ENCODE measurements around the gene PDSS1.

The PDSS1 gene

DNA sequence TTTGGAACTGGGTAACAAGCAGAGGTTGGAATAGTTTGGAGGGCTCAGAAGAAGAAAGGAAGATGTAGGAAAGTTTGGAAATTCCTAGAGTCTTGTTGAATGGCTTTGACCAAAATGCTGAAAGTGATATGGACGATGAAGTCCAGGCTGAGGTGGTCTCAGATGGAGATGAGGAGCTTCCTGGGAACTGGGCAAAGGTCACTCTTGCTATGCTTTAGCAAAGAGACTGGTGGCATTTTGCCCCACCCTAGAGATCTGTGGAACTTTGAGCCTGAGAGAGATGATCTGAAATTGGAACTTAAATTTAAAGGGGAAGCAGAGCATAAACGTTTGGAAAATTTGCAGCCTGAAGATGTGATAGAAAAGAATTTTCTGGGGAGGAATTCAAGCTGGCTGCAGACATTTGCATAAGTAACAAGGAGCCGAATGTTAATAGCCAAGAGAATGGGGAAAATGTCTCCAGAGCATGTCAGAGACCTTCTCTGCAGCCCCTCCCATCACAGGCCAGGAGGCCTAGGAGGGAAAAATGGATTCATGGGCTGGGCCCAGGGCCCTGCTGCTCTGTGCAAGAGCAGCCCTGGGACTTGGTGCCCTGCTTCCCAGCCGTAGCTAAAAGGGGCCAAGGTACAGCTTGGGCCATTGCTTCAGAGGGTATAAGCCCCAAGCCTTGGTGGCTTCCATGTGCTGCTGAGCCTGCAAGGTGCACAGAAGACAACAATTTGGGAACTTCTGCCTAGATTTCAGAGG lies 3.6 kb downstream of the PDSS1 start:
- no peak for DNase-seq

DNA sequence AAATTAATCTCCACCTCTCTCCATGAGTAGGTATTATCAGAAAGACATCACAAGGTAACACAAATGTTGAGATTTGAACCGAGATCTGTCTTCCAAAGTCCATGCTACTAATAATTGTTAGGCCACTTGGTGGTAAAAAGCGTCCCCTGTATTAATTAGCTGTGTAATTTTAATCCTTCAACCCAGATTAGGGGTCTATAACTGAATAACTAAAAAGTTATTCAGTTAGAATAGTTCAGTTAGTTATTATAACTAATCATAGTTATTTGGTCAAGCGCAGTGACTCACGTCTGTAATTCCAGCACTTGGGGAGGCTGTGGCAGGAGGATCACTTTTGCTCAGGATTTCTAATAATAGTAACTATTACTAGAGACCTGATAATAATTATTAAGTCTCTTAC lies 5.6 kb downstream of the PDSS1 start:
- no peak for DNase-seq

DNA sequence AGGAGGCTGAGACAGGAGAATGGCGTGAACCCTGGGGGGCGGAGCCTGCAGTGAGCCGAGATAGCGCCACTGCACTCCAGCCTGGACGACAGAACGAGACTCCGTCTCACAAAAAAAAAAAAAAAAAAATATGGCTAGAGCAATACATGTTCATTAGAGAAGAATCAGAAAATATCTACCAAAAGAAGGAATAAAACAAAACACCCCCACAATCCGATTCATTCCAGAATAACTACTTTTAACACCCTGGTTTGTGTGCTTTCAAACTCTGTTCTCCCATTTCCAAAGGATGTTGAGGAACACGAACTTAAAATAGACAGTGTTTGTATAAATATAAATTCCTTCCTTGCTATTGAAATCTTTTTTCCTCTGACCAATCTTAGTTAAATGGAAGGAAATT lies 6.5 kb downstream of the PDSS1 start:
- no peak for DNase-seq

DNA sequence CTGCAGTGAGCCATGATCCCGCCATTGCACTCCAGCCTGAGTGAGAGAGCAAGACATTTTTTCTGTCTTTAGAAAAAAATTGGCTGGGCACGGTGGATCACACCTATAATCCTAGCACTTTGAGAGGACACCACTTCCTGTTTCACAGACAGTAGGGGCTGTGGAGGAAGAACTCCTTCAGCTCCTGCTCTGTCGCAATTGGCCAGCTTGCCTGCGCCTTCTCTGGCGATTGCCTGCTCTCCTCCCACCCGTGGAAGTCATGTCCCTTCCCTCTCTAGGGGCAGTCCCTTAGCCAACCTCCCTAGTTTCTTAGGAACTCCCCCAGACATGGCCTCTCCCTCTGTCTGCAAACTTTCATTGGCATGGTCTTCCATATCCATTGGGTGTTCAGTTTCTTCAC lies 8.7 kb downstream of the PDSS1 start:
- DNase-seq = no peak

DNA sequence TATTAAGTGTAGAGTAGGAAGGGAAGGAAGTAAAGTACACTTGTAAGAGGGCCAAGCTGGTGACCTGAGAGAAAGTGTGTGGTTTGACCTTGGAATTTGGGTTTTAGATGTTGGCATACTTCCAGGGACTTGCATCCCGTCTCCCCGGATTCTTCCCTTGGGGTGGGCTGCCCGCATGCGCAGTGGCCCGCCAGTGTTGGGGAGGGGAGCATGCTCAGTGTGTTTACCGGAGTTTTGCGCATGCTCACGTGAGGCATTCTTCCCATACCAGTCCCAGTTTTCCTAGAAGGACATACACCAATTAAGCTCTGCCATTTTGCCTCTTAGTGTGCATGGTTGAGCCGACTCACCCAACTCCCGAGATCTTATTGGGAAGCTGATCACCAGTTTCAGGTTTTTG lies 9.4 kb downstream of the PDSS1 start:
- no peak for DNase-seq

DNA sequence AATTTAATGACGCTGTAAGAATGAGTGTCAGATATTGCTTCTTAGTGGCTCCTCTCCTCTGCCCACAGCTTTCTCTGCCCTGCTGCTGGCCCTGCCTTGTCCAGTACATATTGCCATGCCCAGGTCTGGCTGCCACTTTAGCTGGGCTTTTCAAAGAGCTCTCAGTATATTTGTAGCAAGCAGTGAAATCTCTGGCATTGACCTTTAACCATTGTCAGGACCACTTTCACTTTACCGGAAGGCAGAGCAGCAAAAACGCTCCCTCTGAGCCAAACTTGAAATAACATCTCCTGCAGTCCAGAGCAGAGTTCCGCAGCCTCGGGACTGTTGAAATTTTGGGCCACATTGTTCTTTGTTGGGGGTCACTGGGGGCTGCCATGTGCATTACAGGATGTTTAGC lies 13.8 kb downstream of the PDSS1 start:
- DNase-seq = no peak

DNA sequence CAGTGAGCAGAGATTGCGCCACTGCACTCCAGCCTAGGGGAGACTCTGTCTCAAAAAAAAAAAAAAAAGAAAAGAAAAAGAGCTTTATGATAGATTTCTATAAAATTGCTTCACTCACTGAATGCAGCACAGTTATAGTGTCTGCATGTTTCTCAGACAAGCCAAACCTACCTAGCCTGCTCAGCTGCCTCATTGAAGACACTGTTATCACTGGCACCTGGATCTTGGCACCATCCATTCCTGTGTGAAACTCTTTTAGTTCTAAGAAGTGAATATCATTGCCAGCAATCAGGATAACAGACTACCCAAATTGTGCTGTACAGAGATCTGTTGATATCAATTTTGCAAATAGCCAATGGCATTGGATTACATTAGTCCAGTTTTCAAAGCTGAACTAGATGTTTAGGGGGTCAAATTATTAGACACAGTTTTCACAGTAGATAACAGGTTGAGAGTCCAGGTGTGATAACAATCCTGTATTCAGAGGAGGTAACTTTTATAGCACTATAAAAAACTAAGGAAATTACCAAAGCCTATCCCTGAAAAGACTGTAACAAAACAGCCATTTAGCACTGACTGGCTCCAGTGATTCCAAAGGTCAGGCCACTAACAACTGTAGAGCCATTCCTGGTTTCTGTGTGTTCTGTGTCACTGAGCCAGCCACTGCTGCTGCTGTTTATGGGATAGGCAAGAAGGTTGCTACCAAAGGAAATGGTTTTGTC lies 17.1 kb downstream of the PDSS1 start:
- no peak for DNase-seq

DNA sequence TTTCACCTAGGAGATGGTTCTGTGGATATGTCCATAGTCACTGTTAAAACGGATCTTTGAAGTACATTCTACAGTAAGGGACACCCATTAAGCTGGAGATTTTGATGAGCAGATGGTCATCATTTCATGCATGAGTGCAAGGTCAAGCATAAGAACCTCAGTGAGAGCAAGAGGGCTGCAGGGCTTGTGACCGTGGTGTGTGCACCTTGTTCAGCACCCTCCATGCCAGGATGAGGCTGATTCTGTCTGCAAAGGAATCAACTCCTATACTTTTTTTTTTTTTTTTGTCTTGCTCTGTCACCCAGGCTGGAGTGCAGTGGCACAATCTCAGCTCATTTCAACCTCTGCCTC lies 17.6 kb downstream of the PDSS1 start:
- DNase-seq = no peak

DNA sequence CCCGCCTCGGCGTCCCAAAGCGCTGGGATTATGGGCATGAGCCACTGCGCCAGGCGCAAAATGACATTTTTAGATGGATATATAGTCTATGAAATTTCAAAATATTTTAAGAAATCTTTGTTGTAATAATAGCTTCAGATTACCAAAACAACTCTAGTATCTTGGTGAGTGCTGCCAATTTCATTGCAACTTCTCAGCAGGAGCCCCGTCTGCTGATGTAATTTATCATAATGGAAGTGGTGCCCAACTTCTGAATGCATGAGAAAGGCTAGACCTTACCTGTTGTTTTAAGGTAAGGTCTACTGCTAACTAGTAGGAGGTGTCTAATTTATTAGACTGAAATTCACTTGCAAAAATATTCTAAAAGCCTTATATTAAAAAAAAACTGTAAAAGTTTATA lies 20.0 kb downstream of the PDSS1 start:
- DNase-seq = no peak

DNA sequence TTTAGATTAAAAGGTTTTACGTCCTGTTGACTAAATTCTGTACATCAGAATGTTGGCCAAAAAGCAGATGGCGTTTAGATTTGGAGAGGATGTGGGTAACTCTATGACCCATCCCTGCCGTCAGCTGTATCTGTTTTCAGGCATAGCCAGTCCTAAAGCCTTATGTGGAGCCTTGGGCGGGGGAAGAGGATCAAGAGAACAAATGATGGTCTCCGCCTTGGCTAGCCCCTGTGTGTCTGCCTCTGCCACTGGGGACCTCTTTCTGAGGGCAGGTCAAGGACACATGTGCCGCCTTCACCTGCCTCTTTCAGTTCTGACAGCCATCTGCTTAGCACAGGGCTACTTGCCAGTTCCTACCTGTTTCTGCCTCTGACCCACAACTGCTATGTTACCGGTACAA lies 24.1 kb downstream of the PDSS1 start:
- no peak for DNase-seq

DNA sequence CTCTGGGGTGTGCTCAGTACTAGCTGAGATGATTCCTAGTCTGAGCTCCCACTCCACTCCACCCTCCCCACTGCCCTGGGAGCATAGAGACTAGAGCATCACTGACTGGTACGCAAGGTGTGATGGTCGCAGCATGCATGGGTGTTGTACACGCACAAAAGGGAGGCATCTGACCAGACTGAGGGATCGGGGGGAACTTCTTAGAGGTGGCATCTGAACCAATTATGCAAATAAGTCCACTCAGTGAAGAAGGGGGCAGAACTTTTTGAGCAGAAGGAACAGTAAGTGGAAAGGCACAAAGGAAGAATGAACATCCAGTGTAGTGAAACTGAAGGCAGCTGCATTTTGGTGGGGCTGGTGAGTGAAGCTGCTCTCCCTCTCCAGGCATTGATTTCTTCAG lies 25.5 kb downstream of the PDSS1 start:
- DNase-seq = no peak

DNA sequence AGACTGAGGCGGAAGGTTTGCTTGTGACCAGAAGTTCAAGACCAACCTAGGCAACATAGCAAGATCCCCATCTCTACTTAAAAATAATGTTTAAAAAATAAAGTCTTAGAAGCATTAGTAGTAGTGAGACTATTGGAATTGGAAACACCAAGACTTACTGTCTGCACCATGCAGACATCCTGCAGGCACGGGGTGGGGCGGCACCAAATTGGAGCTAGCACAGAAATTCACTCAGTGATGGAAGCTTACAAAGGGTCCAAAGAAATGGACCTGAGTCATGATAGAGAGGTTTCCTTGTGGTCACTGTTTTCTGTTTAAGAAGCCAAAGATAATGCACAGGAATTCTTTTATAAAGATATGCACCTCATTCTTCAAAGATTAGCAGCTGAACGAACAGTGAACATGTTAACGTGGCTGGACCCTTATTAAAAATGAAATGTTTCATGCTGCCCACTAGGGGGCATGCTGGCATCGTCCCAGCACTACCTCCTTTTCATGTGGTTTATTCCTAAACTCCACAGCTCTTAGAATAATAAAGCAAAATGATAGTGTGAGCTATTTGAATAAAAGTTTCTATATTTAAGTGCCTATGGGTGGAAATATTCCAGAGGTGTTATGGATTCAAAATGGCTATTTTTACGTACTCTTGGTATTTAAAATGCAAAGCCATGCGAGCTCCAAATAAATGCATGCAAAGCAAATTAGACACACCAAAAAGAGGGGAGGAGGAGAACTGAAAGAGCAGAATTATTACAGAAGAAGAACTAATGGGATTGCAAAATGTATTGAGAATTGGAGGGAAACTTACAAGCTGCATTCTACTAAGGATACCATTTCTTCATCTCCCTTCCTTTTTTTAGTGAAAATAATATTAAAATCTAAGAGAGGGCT lies 28.6 kb downstream of the PDSS1 start:
- DNase-seq = no peak

DNA sequence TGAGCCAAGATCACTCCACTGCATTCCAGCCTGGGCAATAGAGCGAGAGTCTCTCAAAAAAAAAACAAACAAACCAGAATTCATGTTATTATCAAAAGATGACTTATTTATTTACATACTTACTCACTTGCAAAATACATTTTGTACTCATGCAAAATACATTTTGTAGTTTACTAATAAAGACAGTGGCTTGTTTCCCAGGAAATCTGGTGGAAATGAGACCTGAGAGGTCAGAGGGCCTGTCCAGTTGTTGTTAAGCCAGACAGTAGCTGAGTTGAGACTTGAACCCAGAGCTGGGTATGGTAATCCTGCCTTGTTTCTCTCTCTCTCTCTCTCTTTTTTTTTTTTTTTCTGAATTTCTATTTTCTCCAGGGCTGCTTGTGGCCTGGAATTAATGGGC lies 29.5 kb downstream of the PDSS1 start:
- DNase-seq = no peak

DNA sequence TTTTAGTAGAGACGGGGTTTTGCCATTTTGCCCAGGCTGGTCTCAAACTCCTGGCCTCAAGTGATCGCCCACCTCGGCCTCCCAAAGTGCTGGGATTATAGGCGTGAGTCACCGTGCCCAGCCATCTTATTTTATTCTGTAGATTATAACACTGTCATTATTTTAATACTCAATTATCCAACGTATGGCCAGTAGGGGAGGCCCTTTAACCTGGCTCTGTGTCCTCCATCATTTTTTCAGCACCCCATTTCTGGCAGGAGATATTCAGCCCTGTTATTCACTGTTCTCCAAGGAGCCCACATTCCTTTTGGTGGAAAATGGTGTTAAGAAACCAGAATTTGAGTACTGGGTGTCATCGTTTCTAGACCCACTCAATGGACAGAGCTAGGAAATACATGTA lies 31.5 kb downstream of the PDSS1 start:
- DNase-seq = no peak

DNA sequence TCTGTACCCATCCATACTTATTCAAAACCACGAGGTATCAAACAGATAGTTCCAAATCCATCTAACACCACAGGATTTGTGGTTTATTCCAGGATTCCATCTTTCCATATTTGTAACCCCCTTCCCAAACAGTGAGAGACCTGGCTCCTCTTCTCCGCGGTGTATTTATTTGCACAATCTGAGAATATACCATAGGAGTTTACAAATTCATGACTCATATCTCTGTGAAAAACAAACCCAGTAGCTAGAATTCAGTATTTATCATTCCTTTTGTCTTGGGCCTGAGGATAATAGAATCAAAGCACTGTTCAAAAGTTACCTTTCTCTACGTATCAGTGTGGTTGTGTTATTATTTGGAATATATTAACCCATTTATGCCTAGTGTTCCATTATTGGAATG lies 31.9 kb downstream of the PDSS1 start:
- DNase-seq = no peak

DNA sequence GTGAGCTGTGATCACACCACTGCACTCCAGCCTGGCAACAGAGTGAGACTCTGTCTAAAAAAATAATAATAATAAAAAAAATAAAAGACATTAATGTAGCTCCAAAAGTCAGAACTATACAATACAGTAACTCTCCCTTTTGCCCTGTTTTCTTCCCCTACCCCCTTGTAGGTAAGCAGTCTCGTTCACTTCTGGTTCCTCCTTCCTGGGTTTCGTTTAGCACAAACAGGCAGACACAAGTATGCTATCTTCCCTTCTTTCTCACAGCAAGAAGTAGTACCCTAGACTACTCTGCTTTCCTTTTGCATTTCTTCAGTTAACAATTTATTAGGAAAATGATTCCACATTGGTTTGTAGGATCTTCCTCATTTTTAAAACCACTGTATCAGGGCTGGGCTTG lies 33.1 kb downstream of the PDSS1 start:
- no peak for DNase-seq

DNA sequence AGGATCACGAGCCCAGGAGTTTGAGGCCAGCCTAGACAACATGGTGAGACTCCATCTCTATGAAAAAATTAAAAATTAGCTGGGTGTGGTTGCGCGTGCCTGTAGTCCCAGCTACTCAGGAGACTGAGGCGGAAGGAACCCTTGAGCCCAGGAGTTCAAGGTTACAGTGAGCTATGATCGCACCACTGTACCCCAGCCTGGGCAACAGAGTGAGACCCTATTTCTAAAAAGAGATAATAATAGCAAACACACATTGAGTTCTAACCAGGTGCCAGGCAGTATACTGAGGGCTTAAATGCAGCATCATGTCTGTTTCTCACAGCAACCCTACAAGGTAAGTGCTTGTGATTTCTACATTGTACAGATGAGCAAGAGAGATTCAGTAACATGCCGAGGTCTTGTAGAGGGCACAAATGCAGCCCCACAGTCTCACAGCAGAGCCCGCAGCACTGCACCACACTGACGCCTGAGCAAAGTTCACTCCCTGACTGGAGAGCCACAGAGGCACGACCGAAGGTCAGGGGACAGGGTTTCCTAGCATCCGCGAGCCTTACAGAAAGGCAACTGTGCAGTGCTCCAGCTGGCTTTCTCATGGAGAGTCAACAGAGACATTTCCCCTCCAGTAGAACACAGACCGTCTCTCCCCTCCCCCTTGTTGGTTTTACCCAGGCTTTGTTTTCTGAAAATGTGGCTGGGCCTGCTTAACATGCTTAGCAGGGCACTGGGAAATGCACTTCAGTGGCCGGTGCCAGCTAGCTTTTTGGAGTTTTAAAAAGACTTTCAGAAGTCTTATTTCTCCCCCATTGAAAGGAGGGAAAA lies 36.5 kb downstream of the PDSS1 start:
- DNase-seq = no peak

DNA sequence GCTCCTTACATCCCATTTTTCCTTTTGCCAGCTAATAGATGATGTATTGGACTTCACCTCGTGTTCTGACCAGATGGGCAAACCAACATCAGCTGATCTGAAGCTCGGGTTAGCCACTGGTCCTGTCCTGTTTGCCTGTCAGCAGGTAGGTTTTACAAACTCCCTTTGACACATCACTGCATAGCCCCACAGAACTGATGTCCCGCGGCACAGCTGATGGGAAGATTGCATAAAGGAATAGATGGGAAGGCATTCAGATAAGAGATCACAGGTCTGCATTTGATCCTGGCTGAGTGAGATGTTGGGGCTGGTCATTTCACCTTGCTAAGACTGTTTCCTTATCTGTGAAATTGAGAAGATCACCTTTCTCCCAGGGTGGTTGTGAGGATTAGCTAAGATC lies 37.9 kb downstream of the PDSS1 start:
- no peak for DNase-seq

DNA sequence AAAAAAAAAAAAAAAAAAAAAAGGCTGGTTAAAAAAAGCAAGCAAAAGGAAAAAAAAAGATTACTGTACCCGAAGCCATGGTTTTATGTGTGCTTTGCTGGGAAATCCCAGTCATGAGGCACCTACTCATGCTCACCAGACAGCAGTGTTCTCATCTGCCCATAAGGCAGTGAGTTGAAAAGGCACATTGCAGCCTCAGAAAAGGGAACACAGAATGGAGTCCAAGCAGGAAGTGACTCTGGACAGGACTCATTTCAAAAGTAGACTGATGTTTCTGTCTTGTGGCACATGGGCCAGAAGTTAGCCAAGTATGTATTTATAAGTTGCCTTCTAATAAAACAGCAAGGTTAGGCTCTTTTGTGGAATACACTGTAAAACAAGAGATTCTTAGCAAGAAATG lies 40.2 kb downstream of the PDSS1 start:
- peak; percentile 68 for DNase-seq

DNA sequence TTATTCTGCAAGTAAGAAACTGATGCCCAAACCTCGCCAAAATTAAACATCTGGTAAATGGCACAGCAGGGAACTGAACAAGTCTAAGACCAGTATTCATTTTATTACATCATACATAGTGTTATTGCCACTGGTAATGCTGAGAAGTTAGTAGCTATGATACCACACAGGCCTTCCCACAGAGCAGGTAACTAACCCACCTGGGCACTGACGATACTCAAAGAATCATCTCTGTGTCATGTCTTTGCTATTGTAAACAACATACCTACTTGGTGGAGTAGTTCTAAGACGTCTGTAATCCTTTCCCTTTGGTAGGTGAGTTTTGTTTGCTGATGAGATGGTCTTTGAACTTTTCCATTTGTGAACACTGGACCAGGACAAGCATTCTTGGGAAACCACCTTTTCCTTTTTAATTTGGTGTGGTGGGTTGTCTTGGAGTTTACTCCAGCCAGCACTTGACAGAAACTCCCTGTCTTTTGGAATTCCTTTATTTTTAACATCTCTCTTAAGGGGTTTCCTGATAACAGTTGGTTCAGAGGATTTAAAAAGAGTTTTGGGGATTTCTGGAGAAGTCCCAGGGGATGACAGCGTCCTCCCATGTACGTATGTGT lies 40.9 kb downstream of the PDSS1 start:
- DNase-seq = no peak

DNA sequence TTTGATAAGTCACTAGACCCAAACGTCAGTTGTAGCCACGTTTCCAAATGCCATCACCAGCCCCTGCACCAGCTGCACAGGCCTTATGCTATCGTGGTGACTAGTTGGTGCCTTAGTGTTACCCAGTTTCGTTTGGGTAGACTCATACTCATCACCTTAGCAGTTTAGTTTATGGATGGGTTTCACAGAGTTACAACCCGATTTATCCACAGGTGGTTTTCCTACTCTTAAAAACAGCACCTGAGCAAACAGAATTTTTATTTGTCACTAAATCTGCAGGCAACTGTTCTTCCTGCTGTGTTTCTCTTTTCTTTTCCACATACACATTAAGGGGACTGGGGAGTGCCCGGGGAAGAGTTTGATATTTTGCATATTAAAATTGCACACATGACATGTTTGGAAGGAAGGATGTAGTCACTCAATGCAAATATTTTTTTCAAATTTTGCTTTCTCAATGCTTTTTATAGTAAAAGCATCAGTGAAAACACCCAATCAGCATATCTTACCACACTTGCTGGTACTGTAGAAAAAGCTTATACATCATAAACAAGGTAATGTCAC lies 41.6 kb downstream of the PDSS1 start:
- DNase-seq = peak; percentile 61

DNA sequence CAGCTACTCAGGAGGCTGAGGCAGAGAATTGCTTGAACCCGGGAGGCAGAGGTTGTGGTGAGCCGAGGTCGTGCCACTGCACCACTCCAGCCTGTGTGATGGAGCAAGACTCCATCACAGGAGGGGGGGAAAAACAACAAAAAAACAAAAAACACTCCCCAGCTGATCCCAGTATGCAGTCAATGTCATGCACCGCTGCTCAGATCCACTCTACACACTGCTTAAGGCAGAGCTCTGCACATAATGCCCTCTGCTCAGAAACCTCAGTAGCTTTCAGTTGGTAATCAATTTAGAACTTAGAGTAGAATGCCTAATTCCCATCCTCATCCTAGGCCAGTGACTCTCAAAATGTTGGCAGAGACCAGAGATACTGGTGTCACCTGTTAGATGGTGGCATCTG lies 43.9 kb downstream of the PDSS1 start:
- no peak for DNase-seq
